ENCODE results near the gene KIF9.
A peak's percentile ranks its signal among the peaks of the same experiment; 100 is the strongest.
"Not testable (repeated sequence)": the region's sequence is repeated elsewhere in the genome, so short reads cannot be mapped to it uniquely, and the experiment has no call there.

Gene KIF9, protein sequence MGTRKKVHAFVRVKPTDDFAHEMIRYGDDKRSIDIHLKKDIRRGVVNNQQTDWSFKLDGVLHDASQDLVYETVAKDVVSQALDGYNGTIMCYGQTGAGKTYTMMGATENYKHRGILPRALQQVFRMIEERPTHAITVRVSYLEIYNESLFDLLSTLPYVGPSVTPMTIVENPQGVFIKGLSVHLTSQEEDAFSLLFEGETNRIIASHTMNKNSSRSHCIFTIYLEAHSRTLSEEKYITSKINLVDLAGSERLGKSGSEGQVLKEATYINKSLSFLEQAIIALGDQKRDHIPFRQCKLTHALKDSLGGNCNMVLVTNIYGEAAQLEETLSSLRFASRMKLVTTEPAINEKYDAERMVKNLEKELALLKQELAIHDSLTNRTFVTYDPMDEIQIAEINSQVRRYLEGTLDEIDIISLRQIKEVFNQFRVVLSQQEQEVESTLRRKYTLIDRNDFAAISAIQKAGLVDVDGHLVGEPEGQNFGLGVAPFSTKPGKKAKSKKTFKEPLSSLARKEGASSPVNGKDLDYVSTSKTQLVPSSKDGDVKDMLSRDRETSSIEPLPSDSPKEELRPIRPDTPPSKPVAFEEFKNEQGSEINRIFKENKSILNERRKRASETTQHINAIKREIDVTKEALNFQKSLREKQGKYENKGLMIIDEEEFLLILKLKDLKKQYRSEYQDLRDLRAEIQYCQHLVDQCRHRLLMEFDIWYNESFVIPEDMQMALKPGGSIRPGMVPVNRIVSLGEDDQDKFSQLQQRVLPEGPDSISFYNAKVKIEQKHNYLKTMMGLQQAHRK

DNA sequence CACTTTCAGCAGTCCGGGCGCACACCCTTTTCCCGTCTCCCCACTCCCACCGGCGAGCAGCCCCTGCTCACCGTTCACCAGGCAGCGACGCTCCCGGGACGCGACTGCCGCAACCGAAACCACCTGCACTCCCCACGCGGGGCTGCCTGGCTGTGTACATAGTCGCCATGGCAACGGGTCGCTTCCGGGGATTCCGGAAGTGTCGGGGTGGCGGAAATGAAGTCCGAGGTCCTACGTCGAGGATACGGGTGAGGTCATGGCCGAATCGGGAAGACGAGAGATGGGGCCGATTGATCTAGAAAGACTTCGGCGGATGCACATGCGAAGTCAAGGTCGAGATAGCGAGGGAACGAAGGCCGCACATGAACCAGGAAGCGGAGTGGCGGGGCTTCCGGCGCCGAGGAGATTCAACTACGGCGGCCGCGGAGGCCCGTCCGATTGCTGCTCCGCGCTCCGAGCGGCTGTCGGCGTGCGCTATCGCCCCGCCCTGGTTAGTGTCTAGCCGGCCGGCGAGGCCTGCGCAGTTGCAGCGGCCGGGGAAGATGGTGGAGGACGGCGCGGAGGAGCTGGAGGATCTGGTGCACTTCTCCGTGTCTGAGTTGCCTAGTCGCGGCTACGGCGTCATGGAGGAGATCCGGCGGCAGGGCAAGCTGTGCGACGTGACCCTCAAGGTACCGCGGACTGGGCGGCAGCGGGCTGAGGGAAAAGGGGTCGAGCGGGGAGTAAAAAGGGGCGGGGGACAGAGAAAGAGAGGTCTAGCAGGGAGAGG is at the start of gene KIF9, which contains the start of gene KLHL18:
Gene KIF9, minus strand, starts transcription at position 376 of the 769 bp plus-strand sequence. CDS start 5,425 bp downstream, outside the sequence.
Gene KLHL18, plus strand, starts transcription at position 521 of the 769 bp plus-strand sequence. Its CDS starts 22 bp downstream, at position 543.
- Histone ChIP-seq H3K9me3 (ENCODE audit: control insufficient read depth in 1 of 2, low read length in 2 of 2) (no peaks in the 10 kb centered on the region), H3K4me3 (ENCODE audit: low read depth in 1 of 2, low read length in 2 of 2) (peak within 1 kb of the TSS; percentile 90), H3K27ac (ENCODE audit: low read length) (peak within 1 kb of the TSS; percentile 96), H3K27me3 (ENCODE audit: low read depth, low read length) (no peaks in the 10 kb centered on the region), H3K4me1 (ENCODE audit: control insufficient read depth in 1 of 2, insufficient read depth in 2 of 2, low read length in 2 of 2) (peaks cover 0 to 19% of the 10 kb centered on the region in 2 donors), H3K36me3 (ENCODE audit: control insufficient read depth in 1 of 2, insufficient read depth in 2 of 2, low read length in 2 of 2) (peaks cover 0 to 3% of the 10 kb centered on the region in 2 donors)

DNA sequence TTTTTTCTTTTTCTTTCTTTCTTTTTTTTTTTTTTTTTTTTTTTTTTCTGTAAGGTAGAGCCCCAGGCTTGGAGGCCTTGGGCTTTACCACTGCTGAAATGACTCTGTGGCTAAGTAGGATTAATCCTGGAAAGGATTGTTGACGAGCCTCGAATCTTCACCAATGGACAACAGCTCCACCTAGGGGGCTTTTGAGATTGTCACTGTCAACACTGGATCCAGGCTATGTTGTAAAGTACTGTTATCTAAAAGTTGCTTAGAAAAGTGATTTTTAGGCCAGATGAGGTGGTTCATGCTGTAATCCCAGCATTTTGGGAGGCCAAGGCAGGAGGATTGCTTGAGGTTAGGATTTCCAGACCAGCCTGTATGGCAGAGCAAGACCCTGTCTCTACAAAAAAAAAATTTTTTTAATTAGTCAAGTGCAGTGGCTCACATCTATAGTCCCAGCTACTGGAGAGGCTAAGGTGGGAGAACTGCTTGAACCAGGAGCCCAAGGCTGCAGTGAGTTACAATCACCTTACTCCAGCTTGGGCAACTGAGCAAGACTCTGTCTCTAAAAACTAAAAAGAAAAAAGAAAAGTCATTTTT is 41.8 kb upstream of the KIF9 start:
- Histone ChIP-seq H3K4me3 (ENCODE audit: low read depth in 1 of 2, low read length in 2 of 2) (no peak overlapping the region), H3K27ac (ENCODE audit: low read length) (no peak overlapping the region), H3K27me3 (ENCODE audit: low read depth, low read length) (no peaks in the 10 kb centered on the region), H3K9me3 (ENCODE audit: control insufficient read depth in 1 of 2, low read length in 2 of 2) (no peaks in the 10 kb centered on the region), H3K36me3 (ENCODE audit: control insufficient read depth in 1 of 2, insufficient read depth in 2 of 2, low read length in 2 of 2) (peaks cover 21 to 44% of the 10 kb centered on the region in 2 donors), H3K4me1 (ENCODE audit: control insufficient read depth in 1 of 2, insufficient read depth in 2 of 2, low read length in 2 of 2) (peaks cover 0 to 4% of the 10 kb centered on the region in 2 donors)

DNA sequence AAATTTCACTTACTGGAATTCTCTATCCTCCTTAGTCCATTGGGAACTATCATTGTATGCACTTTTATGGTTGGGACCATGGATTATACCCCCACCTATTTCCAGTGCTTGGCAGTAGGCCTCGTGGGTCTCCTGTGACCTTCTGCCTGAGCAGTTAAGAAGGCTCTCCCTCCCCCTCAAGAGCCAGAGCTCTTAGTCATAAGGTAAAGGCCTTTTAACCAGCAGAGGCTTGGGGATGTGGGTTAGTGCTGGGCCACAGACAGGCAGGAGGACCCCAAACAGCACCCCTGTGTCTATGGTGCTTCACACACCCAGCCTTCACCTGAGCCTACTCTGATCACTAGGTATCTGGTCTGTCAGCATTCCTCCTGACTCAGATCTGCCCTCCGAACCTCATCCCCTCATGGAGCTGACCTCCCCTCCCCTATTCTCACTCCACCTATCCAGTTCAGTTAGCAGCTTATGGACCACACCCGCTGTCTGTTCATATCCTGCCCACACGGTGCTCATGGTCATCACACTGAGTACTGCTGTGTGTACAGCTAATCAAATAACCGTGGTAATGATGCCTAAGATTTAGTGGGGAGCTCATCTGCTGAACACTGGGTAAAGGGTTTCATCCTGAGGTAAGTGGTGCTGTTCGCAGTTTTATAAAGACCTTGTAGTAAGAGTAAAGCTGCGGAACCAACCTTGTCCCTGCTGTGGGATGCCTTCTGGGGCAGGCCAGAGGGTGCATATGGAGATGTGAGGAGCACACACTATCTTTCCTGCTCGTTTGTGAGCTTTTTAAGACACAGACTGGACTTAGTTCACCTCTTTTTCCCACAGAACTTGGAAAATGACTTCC is 41.1 kb upstream of the KIF9 start:
- H3K27me3 ChIP-seq (ENCODE audit: low read depth, low read length), result no peaks in the 10 kb centered on the region
- peaks cover 21 to 40% of the 10 kb centered on the region in 2 donors for H3K36me3 ChIP-seq (ENCODE audit: control insufficient read depth in 1 of 2, insufficient read depth in 2 of 2, low read length in 2 of 2)
- no peak overlapping the region for H3K4me3 ChIP-seq (ENCODE audit: low read depth in 1 of 2, low read length in 2 of 2)
- no peaks in the 10 kb centered on the region for H3K9me3 ChIP-seq (ENCODE audit: control insufficient read depth in 1 of 2, low read length in 2 of 2)
- no peak overlapping the region for H3K27ac ChIP-seq (ENCODE audit: low read length)
- H3K4me1 ChIP-seq (ENCODE audit: control insufficient read depth in 1 of 2, insufficient read depth in 2 of 2, low read length in 2 of 2), result peaks cover 0 to 11% of the 10 kb centered on the region in 2 donors

DNA sequence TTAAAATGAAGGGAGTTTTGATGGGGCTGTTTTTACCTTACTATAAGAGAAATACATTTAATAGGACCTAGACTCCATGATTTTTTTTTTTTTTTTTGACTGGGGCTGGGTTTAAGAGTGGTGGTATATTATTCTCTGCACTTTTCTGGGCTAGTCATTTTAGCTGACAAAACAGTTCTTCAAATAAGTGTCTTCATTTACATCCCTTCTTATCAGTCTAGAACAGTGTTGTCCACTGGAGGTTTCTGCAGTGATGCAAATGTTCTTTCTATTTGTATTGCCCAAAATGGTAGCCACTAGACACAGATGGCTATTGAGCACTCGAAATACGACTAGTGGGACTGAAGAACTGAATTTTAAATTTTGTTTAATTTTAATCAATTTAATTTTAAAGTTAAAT is 37.4 kb upstream of the KIF9 start:
- H3K36me3 ChIP-seq (ENCODE audit: control insufficient read depth in 1 of 2, insufficient read depth in 2 of 2, low read length in 2 of 2), result peaks cover 21 to 25% of the 10 kb centered on the region in 2 donors
- no peak overlapping the region for H3K4me3 ChIP-seq (ENCODE audit: low read depth in 1 of 2, low read length in 2 of 2)
- H3K9me3 ChIP-seq (ENCODE audit: control insufficient read depth in 1 of 2, low read length in 2 of 2), result no peaks in the 10 kb centered on the region
- no peak overlapping the region for H3K27ac ChIP-seq (ENCODE audit: low read length)
- H3K4me1 ChIP-seq (ENCODE audit: control insufficient read depth in 1 of 2, insufficient read depth in 2 of 2, low read length in 2 of 2), result peaks cover 0 to 23% of the 10 kb centered on the region in 2 donors
- H3K27me3 ChIP-seq (ENCODE audit: low read depth, low read length), result no peaks in the 10 kb centered on the region

DNA sequence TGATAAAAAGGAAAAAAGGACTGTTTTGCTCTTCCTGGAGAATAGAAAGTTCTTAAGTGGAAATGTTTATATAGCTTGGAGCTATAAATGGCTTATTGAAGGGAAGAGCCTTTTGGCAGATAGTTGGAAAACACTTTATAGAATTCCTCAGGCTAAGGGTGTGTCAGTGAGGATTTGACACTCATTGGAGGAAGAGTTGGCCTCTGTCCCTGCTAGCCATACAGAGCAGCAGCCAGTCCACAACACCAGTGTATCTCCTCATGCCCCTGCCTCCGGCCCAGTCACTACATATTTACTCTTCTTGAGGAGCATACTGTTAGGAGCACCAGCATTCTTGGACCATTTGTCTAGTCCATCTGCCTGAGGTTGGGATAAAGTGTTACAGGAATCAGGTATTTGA is 36.3 kb upstream of the KIF9 start:
- peaks cover 14 to 24% of the 10 kb centered on the region in 2 donors for H3K36me3 ChIP-seq (ENCODE audit: control insufficient read depth in 1 of 2, insufficient read depth in 2 of 2, low read length in 2 of 2)
- H3K9me3 ChIP-seq (ENCODE audit: control insufficient read depth in 1 of 2, low read length in 2 of 2), result no peaks in the 10 kb centered on the region
- no peak overlapping the region for H3K27ac ChIP-seq (ENCODE audit: low read length)
- no peaks in the 10 kb centered on the region for H3K27me3 ChIP-seq (ENCODE audit: low read depth, low read length)
- no peak overlapping the region for H3K4me3 ChIP-seq (ENCODE audit: low read depth in 1 of 2, low read length in 2 of 2)
- peaks cover 0 to 33% of the 10 kb centered on the region in 2 donors for H3K4me1 ChIP-seq (ENCODE audit: control insufficient read depth in 1 of 2, insufficient read depth in 2 of 2, low read length in 2 of 2)

DNA sequence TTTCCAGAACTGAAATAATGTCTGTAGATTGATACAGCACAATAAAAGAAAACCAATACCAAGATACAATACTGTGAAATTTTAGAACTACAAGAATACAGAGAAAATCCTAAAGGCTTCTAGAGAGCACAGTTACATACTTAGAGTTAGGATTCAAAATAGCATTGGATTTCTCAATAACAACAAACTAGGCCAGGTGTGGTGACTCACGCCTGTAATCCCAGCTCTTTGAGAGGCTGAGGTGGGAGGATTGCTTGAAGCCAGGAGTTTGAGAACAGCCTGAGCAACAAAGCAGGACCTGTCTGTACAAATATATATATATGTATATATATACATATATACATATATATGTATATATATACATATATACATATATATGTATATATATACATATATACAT is 33.6 kb upstream of the KIF9 start:
- H3K27me3 ChIP-seq (ENCODE audit: low read depth, low read length); H3K36me3 ChIP-seq (ENCODE audit: control insufficient read depth in 1 of 2, insufficient read depth in 2 of 2, low read length in 2 of 2); H3K27ac ChIP-seq (ENCODE audit: low read length); H3K9me3 ChIP-seq (ENCODE audit: control insufficient read depth in 1 of 2, low read length in 2 of 2); H3K4me3 ChIP-seq (ENCODE audit: low read depth in 1 of 2, low read length in 2 of 2): not testable (repeated sequence)
- H3K4me1 ChIP-seq (ENCODE audit: control insufficient read depth in 1 of 2, insufficient read depth in 2 of 2, low read length in 2 of 2), result peaks cover 0 to 33% of the 10 kb centered on the region in 2 donors

DNA sequence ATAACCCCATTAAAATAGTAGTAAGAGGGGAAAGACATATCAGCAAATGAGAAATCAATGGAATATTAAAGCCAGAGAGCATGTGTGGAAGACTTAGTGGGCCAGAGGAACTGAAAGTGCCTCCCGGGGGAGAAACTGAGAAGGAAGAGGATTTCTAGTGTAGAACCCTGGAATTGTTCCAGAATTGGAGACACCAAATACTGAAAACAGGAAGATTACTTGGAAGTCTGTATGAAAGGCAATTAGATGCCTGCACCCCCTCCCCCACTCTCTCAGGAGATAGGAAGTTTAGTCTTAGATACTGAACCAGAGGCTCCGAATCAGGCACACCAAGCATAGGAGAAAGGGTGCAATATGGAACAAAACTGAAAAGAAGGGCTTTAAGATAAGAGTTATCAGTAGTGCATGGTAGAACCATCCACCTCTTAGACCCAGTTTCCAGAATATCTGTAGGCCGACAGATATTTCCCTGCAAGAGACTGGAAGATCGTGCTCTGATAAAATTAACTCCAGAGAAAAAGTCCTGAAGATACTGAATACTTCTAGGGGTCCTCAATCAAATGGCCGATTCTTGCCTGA is 32.6 kb upstream of the KIF9 start:
- Histone ChIP-seq H3K36me3 (ENCODE audit: control insufficient read depth in 1 of 2, insufficient read depth in 2 of 2, low read length in 2 of 2) (peaks cover 0 to 3% of the 10 kb centered on the region in 2 donors), H3K27ac (ENCODE audit: low read length) (no peak overlapping the region), H3K4me3 (ENCODE audit: low read depth in 1 of 2, low read length in 2 of 2) (no peak overlapping the region), H3K4me1 (ENCODE audit: control insufficient read depth in 1 of 2, insufficient read depth in 2 of 2, low read length in 2 of 2) (peaks cover 0 to 33% of the 10 kb centered on the region in 2 donors), H3K9me3 (ENCODE audit: control insufficient read depth in 1 of 2, low read length in 2 of 2) (no peaks in the 10 kb centered on the region), H3K27me3 (ENCODE audit: low read depth, low read length) (no peaks in the 10 kb centered on the region)

DNA sequence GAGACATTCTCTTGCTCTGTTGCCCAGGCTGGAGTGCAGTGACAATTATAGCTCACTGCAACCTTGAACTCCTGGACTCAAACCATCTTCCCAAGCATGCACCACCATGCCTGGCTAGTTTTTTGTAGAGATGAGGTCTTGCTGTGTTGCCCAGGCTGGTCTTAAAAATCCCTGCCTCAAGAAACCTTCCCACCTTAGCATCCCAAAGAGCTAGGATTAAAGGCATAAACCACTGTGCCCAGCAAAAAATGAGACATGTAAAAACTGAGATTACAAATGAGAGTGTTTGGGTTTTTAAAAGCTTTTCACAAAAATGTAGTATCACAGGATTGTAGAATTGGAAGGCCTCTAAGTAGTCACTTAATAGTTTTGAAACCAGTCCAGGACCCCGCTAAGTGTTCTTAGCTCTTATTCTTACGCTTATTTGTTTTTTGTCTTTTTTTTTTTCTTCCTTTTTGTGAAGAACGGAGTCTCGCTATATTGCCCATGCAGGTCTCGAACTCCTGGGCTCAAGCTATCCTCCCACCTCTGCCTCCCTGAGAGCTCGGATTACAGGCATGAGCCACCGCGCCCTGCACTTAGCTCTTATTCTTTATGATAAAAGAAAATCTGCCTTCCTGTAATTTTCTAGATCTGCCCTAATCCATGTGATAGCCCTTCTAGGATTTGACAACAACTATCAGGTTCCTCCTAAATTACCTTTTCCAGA is 31.6 kb upstream of the KIF9 start:
- no peak overlapping the region for H3K4me3 ChIP-seq (ENCODE audit: low read depth in 1 of 2, low read length in 2 of 2)
- H3K27me3 ChIP-seq (ENCODE audit: low read depth, low read length), result no peaks in the 10 kb centered on the region
- no peaks in the 10 kb centered on the region for H3K9me3 ChIP-seq (ENCODE audit: control insufficient read depth in 1 of 2, low read length in 2 of 2)
- H3K4me1 ChIP-seq (ENCODE audit: control insufficient read depth in 1 of 2, insufficient read depth in 2 of 2, low read length in 2 of 2), result peaks cover 0 to 27% of the 10 kb centered on the region in 2 donors
- H3K27ac ChIP-seq (ENCODE audit: low read length), result no peak overlapping the region
- no peaks in the 10 kb centered on the region for H3K36me3 ChIP-seq (ENCODE audit: control insufficient read depth in 1 of 2, insufficient read depth in 2 of 2, low read length in 2 of 2)

DNA sequence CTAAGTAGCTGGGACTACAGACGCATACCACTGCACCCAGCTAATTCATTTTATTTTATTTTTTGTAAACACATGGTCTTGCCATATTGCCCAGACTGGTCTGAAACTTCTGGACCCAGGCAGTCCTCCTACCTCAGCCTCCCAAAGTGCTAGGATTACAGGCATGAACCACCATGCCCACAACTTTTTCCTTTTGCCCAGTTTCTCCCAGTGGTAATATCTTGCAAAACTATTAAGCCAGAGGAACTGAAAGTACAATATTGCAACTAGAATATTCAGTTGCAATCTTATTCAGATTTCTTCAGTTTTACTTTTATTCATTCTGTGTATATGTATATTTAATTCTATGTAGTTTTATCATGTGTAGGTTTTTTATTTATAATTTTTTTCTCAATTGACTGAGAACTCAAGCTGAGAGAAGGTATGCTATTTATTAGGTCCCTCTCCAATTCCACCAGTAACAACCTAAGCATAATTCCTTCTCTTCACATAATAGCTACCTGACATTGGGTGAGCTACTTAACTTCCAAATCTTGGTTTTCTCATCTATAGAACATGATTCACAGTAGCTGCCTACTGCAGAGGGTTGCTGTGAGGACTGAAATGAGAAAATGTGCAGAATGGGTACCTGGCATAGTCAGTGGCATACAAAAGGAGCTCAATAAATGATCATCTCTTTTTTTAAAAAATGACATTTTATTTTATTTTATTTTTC is 30.9 kb upstream of the KIF9 start:
- Histone ChIP-seq H3K27me3 (ENCODE audit: low read depth, low read length) (no peaks in the 10 kb centered on the region), H3K4me3 (ENCODE audit: low read depth in 1 of 2, low read length in 2 of 2) (no peak overlapping the region), H3K4me1 (ENCODE audit: control insufficient read depth in 1 of 2, insufficient read depth in 2 of 2, low read length in 2 of 2) (peaks cover 0 to 20% of the 10 kb centered on the region in 2 donors), H3K27ac (ENCODE audit: low read length) (no peak overlapping the region), H3K9me3 (ENCODE audit: control insufficient read depth in 1 of 2, low read length in 2 of 2) (no peaks in the 10 kb centered on the region), H3K36me3 (ENCODE audit: control insufficient read depth in 1 of 2, insufficient read depth in 2 of 2, low read length in 2 of 2) (no peaks in the 10 kb centered on the region)
